Left ventricle myocardium superior (tissue), 1 donor: Measurements from ENCODE around the gene PRKG1. TPM values are rescaled to one million over a fixed set of nuclear protein-coding genes. Genes with fewer than 3 reads are reported as not detected.

Experiments used
- ATAC-seq: fragments of 200-7000 bp; cut with Tn5 transposase; one replicate; pipeline ENCODE4 v1.9.1; 2020; ENCODE audit warnings: mild to moderate bottlenecking, moderate library complexity
- DNase-seq: peaks from one replicate; pipeline ENCODE4 v3.0.0-alpha.2; 2020
- intact Hi-C: fragments of 100-400 bp; cut with micrococcal nuclease; formaldehyde crosslinking; loops from one replicate; pipeline ENCODE4 v1.11.0; 2022
- total RNA-seq: library from RNA; stranded (reverse); fragmentation: NEBNext Ultra II Directional; extraction: Animal tissue kit (Norgen Biotek cat#: 25700); gene quantifications from one replicate; pipeline ENCODE4 v1.2.1, GENCODE V29; 2021
- donor health status: DM: no; HTN: yes; CAD: no; lungs with severe emphysema.

PRKG1 gene
- total RNA-seq, 1 donor from 2014 or later: 24.9 TPM

- DNase-seq (no peak), ATAC-seq (no peak)
- intact Hi-C loops: no loop called here
Measured at GRCh38 chr10:52105301-52105700, 1031.0 kb downstream of the PRKG1 start.

- intact Hi-C loops: no loop called here
- DNase-seq (no peak), ATAC-seq (no peak)
Measured at GRCh38 chr10:52106011-52106410, 1031.7 kb downstream of the PRKG1 start.

GRCh38 chr10:52106899-52107298 is 1032.6 kb downstream of the PRKG1 start:
- no peak for DNase-seq
- no peak for ATAC-seq
- intact Hi-C loops: no loop called here

- peak; percentile 82 for ATAC-seq
- no peak for DNase-seq
- intact Hi-C loops: no loop called here
Measured at GRCh38 chr10:52108236-52108635, 1033.9 kb downstream of the PRKG1 start.

- no peak for ATAC-seq
- intact Hi-C loops: no loop called here
Measured at GRCh38 chr10:52110576-52110975, 1036.3 kb downstream of the PRKG1 start.

GRCh38 chr10:52111101-52111891 is 1037.0 kb downstream of the PRKG1 start:
- ATAC-seq (peak; percentile 67), DNase-seq (no peak)
- intact Hi-C loops: no loop called here

More at GRCh38 chr10:52110576-52110975, 1036.3 kb downstream of the PRKG1 start:
- DNase-seq: no peak

- no peak for DNase-seq
- no peak for ATAC-seq
- intact Hi-C loops: no loop called here
Measured at GRCh38 chr10:52115823-52116222, 1041.5 kb downstream of the PRKG1 start.

GRCh38 chr10:52119507-52119906 is 1045.2 kb downstream of the PRKG1 start:
- intact Hi-C loops: no loop called here
- DNase-seq (no peak), ATAC-seq (no peak)

GRCh38 chr10:52121688-52122087 is 1047.4 kb downstream of the PRKG1 start:
- no peak for ATAC-seq
- intact Hi-C loops: no loop called here

GRCh38 chr10:52128056-52128683 is 1053.9 kb downstream of the PRKG1 start:
- ATAC-seq (peak; percentile 78), DNase-seq (no peak)
- intact Hi-C loops: no loop called here

More at GRCh38 chr10:52121688-52122087, 1047.4 kb downstream of the PRKG1 start:
- DNase-seq: no peak

- no peak for DNase-seq
- intact Hi-C loops: no loop called here
- no peak for ATAC-seq
Measured at GRCh38 chr10:52129410-52130178, 1055.3 kb downstream of the PRKG1 start.

- DNase-seq: no peak
- ATAC-seq: no peak
- intact Hi-C loops: no loop called here
Measured at GRCh38 chr10:52135101-52135500, 1060.8 kb downstream of the PRKG1 start.

- no peak for ATAC-seq
- intact Hi-C loops: no loop called here
- no peak for DNase-seq
Measured at GRCh38 chr10:52136921-52137320, 1062.6 kb downstream of the PRKG1 start.

- DNase-seq (no peak), ATAC-seq (no peak)
- intact Hi-C loops: no loop called here
Measured at GRCh38 chr10:52143338-52143737, 1069.1 kb downstream of the PRKG1 start.

GRCh38 chr10:52145636-52146035 is 1071.3 kb downstream of the PRKG1 start:
- intact Hi-C loops: no loop called here
- DNase-seq: no peak
- no peak for ATAC-seq

- DNase-seq: no peak
- intact Hi-C loops: no loop called here
- ATAC-seq: no peak
Measured at GRCh38 chr10:52146766-52147165, 1072.5 kb downstream of the PRKG1 start.

GRCh38 chr10:52170776-52171175 is 1096.5 kb downstream of the PRKG1 start:
- intact Hi-C loops: no loop called here
- no peak for DNase-seq
- ATAC-seq: no peak

GRCh38 chr10:52172581-52172980 is 1098.3 kb downstream of the PRKG1 start:
- DNase-seq: no peak
- intact Hi-C loops: no loop called here
- peak; percentile 75 for ATAC-seq

GRCh38 chr10:52185256-52185655 is 1111.0 kb downstream of the PRKG1 start:
- ATAC-seq: no peak
- intact Hi-C loops: no loop called here
- no peak for DNase-seq
